ENCODE measurements around the gene ZDHHC9.
"Not testable (repeated sequence)": the region's sequence is repeated elsewhere in the genome, so short reads cannot be mapped to it uniquely, and the experiment has no call there.

The ZDHHC9 gene

GRCh38 chrX:129843459-129844306, at the start of gene ZDHHC9:
ZDHHC9 (minus strand) TSS chrX:129843886; CDS start chrX:129841945, 1,941 bp downstream.
- DNase-seq: peak; percentile 75

GRCh38 chrX:129877401-129877800, 33.7 kb upstream of the ZDHHC9 start:
- DNase-seq: no peak

- DNase-seq: no peak
These were observed 33.2 kb upstream of the ZDHHC9 start for GRCh38 chrX:129876771-129877305.

- DNase-seq: no peak
These were observed 32.0 kb upstream of the ZDHHC9 start for GRCh38 chrX:129875669-129876068.

- no peak for DNase-seq
These were observed 28.8 kb upstream of the ZDHHC9 start for GRCh38 chrX:129872524-129872923.

GRCh38 chrX:129866321-129866720, 22.6 kb upstream of the ZDHHC9 start:
- not testable (repeated sequence) for DNase-seq

GRCh38 chrX:129859134-129859533, 15.4 kb upstream of the ZDHHC9 start:
- DNase-seq: not testable (repeated sequence)

GRCh38 chrX:129851825-129852224, 8.1 kb upstream of the ZDHHC9 start:
- not testable (repeated sequence) for DNase-seq

GRCh38 chrX:129846716-129847115, 3.0 kb upstream of the ZDHHC9 start:
- DNase-seq: no peak

- no peak for DNase-seq
These were observed 2.0 kb upstream of the ZDHHC9 start for GRCh38 chrX:129845616-129846190.

GRCh38 chrX:129843209-129843458, 552 bp downstream of the ZDHHC9 start:
- no peak for DNase-seq

GRCh38 chrX:129842510-129843208, 1.0 kb downstream of the ZDHHC9 start:
- no peak for DNase-seq

- DNase-seq: no peak
These were observed 3.3 kb downstream of the ZDHHC9 start for GRCh38 chrX:129840344-129840743.

GRCh38 chrX:129836827-129837226, 6.9 kb downstream of the ZDHHC9 start:
- no peak for DNase-seq

GRCh38 chrX:129833153-129833990, 10.3 kb downstream of the ZDHHC9 start:
- DNase-seq: no peak

- DNase-seq: no peak
These were observed 12.4 kb downstream of the ZDHHC9 start for GRCh38 chrX:129831091-129831885.

GRCh38 chrX:129830494-129830893, 13.2 kb downstream of the ZDHHC9 start:
- no peak for DNase-seq

GRCh38 chrX:129825746-129826505, 17.8 kb downstream of the ZDHHC9 start:
- DNase-seq: no peak

- no peak for DNase-seq
These were observed 19.1 kb downstream of the ZDHHC9 start for GRCh38 chrX:129824620-129825019.

GRCh38 chrX:129823522-129823921, 20.2 kb downstream of the ZDHHC9 start:
- DNase-seq: peak; percentile 5

GRCh38 chrX:129823115-129823514, 20.6 kb downstream of the ZDHHC9 start:
- peak; percentile 10 for DNase-seq
